Keratinocyte (primary cell): ENCODE results near the gene NCR2. TPM values are rescaled to one million over a fixed set of nuclear protein-coding genes. Genes with fewer than 3 reads are reported as not detected.

ENCODE experiments used
- DNase-seq: peaks from one replicate; pipeline ENCODE4 v3.0.0-alpha.2; 2011; ENCODE audit warnings: low read depth, missing footprints, low spot score
- FAIRE-seq: peaks from 2 replicates; lab custom pipeline; 2011; peaks lifted over from hg19 to GRCh38; lab: Jason Lieb, UNC
- H2AFZ ChIP-seq: 2 replicates; pipeline ENCODE4 v1.6.0; 2012; ENCODE audit warnings: low read length, control low read depth, inconsistent platforms; ENCODE audit not compliant: control insufficient read depth
- H3K27ac ChIP-seq: 2 replicates; pipeline ENCODE4 v1.5.1; 2011; ENCODE audit warnings: low read length; ENCODE audit not compliant: control insufficient read depth, insufficient read depth
- H3K27me3 ChIP-seq: 3 replicates; pipeline ENCODE4 v1.6.0; 2011; ENCODE audit warnings: low read length; ENCODE audit not compliant: control insufficient read depth, insufficient read depth; ENCODE audit errors: extremely low read depth
- H3K36me3 ChIP-seq, 2 experiments: 2 replicates in 1 of 2; 3 replicates in 1 of 2; pipeline ENCODE4 v1.5.1; 2011; ENCODE audit warnings: low read length in 2 of 2, mild to moderate bottlenecking in 1 of 2; ENCODE audit not compliant: control insufficient read depth in 2 of 2, insufficient read depth in 2 of 2; ENCODE audit errors: extremely low read depth in 1 of 2
- H3K4me1 ChIP-seq: 3 replicates; pipeline ENCODE4 v1.5.1; 2011; ENCODE audit warnings: low read length; ENCODE audit not compliant: control insufficient read depth, insufficient read depth; ENCODE audit errors: extremely low read depth
- H3K4me2 ChIP-seq: 3 replicates; pipeline ENCODE4 v1.6.0; 2011; ENCODE audit warnings: low read depth, low read length; ENCODE audit not compliant: control insufficient read depth, insufficient read depth; ENCODE audit errors: extremely low read depth
- H3K4me3 ChIP-seq, 3 experiments: fragments of 200-600 bp in 1 of 3; sonication (generic) in 1 of 3; 2 replicates in 2 of 3; 3 replicates in 1 of 3; pipeline ENCODE4 v1.5.1; 2011 to 2016; ENCODE audit warnings: low read length in 3 of 3, mild to moderate bottlenecking in 3 of 3, control low read depth in 2 of 3, inconsistent platforms in 1 of 3, low read depth in 1 of 3, mixed read lengths in 1 of 3, mixed run types in 1 of 3, moderate library complexity in 1 of 3; ENCODE audit not compliant: control insufficient read depth in 2 of 3, insufficient read depth in 2 of 3; ENCODE audit errors: extremely low read depth in 1 of 3
- H3K79me2 ChIP-seq: 2 replicates; pipeline ENCODE4 v1.6.0; 2012; ENCODE audit warnings: low read length; ENCODE audit not compliant: control insufficient read depth, insufficient read depth
- H3K9ac ChIP-seq: 3 replicates; pipeline ENCODE4 v1.6.0; 2011; ENCODE audit warnings: low read length; ENCODE audit not compliant: control insufficient read depth, insufficient read depth; ENCODE audit errors: extremely low read depth
- H3K9me1 ChIP-seq: 3 replicates; pipeline ENCODE4 v1.6.0; 2011; ENCODE audit warnings: low read length; ENCODE audit not compliant: control insufficient read depth, insufficient read depth; ENCODE audit errors: extremely low read depth
- H3K9me3 ChIP-seq: 2 replicates; pipeline ENCODE4 v1.5.1; 2012; ENCODE audit warnings: low read depth, low read length; ENCODE audit not compliant: control insufficient read depth
- H4K20me1 ChIP-seq: 3 replicates; pipeline ENCODE4 v1.6.0; 2011; ENCODE audit warnings: low read length; ENCODE audit not compliant: control insufficient read depth, insufficient read depth; ENCODE audit errors: extremely low read depth
- EZH2 ChIP-seq: IDR thresholded peaks from one replicate; pipeline ENCODE4 v1.6.1; 2012; ENCODE audit warnings: inconsistent platforms, mild to moderate bottlenecking, low read length, moderate library complexity
- dilution Hi-C: fragments of 300-500 bp; cut with MboI; formaldehyde crosslinking; loops from one replicate; pipeline ENCODE4 v1.7.0; 2020; ENCODE audit warnings: low sequenced_read_pairs; ENCODE audit not compliant: extremely low pct_ligation_motif_present
- polyA plus RNA-seq, 5 experiments: library from polyadenylated mRNA; depleted of rRNA in 3 of 5; stranded (reverse) in 3 of 5; stranded (forward) in 1 of 5; unstranded in 1 of 5; fragments of >200 nt; gene quantifications; 1 replicate in 1 of 5; 2 replicates in 3 of 5; 3 replicates in 1 of 5; pipeline versions ENCODE4 v1.2.1 to v1.2.3, GENCODE V29; 2011 to 2012; ENCODE audit warnings: missing spikeins in 2 of 5, low read depth in 1 of 5, low replicate concordance in 1 of 5
- TF ChIP-seq, protein P1 (sequence below), 3 experiments: IDR thresholded peaks in 1 of 3; conservative IDR thresholded peaks in 1 of 3; optimal IDR thresholded peaks in 1 of 3; 2 replicates in 2 of 3; 3 replicates in 1 of 3; pipeline versions ENCODE3 to v1.5.1; 2011; ENCODE audit warnings: low read length in 3 of 3, mild to moderate bottlenecking in 3 of 3, moderate library complexity in 2 of 3, control low read depth in 1 of 3, inconsistent platforms in 1 of 3; ENCODE audit not compliant: insufficient read depth in 2 of 3; ENCODE audit errors: extremely low read depth in 1 of 3

The NCR2 gene
- polyA plus RNA-seq, 1 donor (not counting 4 experiments of a cell fraction or from before 2014, with no cell fraction given) = not detected

GRCh38 chr6:41344876-41345275, 9.5 kb downstream of the NCR2 start:
- H4K20me1 ChIP-seq = no peaks in the 10 kb centered on the region
- H3K4me1 ChIP-seq = no peaks in the 10 kb centered on the region
- DNase-seq (no peak), FAIRE-seq (no peak)
- H3K36me3 ChIP-seq = no peaks in the 10 kb centered on the region
- no peaks in the 10 kb centered on the region for H3K9me3 ChIP-seq
- no peak overlapping the region for H2AFZ ChIP-seq
- no peaks in the 10 kb centered on the region for H3K9me1 ChIP-seq
- peaks cover 27% of the 10 kb centered on the region for H3K27me3 ChIP-seq
- no peak overlapping the region for H3K27ac ChIP-seq
- TF ChIP-seq, protein P1, sequence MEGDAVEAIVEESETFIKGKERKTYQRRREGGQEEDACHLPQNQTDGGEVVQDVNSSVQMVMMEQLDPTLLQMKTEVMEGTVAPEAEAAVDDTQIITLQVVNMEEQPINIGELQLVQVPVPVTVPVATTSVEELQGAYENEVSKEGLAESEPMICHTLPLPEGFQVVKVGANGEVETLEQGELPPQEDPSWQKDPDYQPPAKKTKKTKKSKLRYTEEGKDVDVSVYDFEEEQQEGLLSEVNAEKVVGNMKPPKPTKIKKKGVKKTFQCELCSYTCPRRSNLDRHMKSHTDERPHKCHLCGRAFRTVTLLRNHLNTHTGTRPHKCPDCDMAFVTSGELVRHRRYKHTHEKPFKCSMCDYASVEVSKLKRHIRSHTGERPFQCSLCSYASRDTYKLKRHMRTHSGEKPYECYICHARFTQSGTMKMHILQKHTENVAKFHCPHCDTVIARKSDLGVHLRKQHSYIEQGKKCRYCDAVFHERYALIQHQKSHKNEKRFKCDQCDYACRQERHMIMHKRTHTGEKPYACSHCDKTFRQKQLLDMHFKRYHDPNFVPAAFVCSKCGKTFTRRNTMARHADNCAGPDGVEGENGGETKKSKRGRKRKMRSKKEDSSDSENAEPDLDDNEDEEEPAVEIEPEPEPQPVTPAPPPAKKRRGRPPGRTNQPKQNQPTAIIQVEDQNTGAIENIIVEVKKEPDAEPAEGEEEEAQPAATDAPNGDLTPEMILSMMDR (optimal IDR thresholded peaks at IDR 0.05 in 1 of 3, IDR thresholded peaks at IDR 0.05 in 1 of 3, conservative IDR thresholded peaks at IDR 0.05 in 1 of 3; ENCODE audit: extremely low read depth in 1 of 3, insufficient read depth in 2 of 3, low read length in 3 of 3) = no peak
- TF ChIP-seq EZH2 = no peak
- no peak overlapping the region for H3K4me2 ChIP-seq
- H3K4me3 ChIP-seq = no peak overlapping the region
- dilution Hi-C loops = no loop called here
- no peaks in the 10 kb centered on the region for H3K79me2 ChIP-seq
- no peak overlapping the region for H3K9ac ChIP-seq

- Histone ChIP-seq H3K4me1 (no peaks in the 10 kb centered on the region), H3K9me1 (no peaks in the 10 kb centered on the region), H3K4me2 (no peak overlapping the region), H3K79me2 (no peaks in the 10 kb centered on the region), H3K4me3 (no peak overlapping the region), H3K9ac (no peak overlapping the region), H3K36me3 (no peaks in the 10 kb centered on the region), H3K27ac (no peak overlapping the region), H4K20me1 (no peaks in the 10 kb centered on the region), H3K9me3 (no peaks in the 10 kb centered on the region), H2AFZ (no peak overlapping the region), H3K27me3 (peaks cover 28% of the 10 kb centered on the region)
- TF ChIP-seq, protein P1 (optimal IDR thresholded peaks at IDR 0.05 in 1 of 3, IDR thresholded peaks at IDR 0.05 in 1 of 3, conservative IDR thresholded peaks at IDR 0.05 in 1 of 3; ENCODE audit: extremely low read depth in 1 of 3, insufficient read depth in 2 of 3, low read length in 3 of 3) = no peak
- TF ChIP-seq EZH2 = no peak
- no peak for FAIRE-seq
- dilution Hi-C loops = no loop called here
- no peak for DNase-seq
These were observed 10.5 kb downstream of the NCR2 start for GRCh38 chr6:41345901-41346300.
